GM03348 (cell line): ENCODE data around the gene IPO5.
A peak's percentile ranks its signal among the peaks of the same experiment; 100 is the strongest.
"Not testable (repeated sequence)": the region's sequence is repeated elsewhere in the genome, so short reads cannot be mapped to it uniquely, and the experiment has no call there.

ENCODE experiments used
- DNase-seq: peaks from one replicate; pipeline ENCODE4 v3.0.0; 2012; ENCODE audit warnings: low spot score

Gene IPO5

GRCh38 chr13:97949316-97949715 lies 4.2 kb upstream of the IPO5 start:
- DNase-seq = not testable (repeated sequence)

- no peak for DNase-seq
Measured at GRCh38 chr13:97951376-97951775, 2.1 kb upstream of the IPO5 start.

GRCh38 chr13:97952831-97953230 lies 644 bp upstream of the IPO5 start:
- DNase-seq = not testable (repeated sequence)

GRCh38 chr13:97961340-97961739 lies 7.9 kb downstream of the IPO5 start:
- no peak for DNase-seq

- no peak for DNase-seq
Measured at GRCh38 chr13:97962887-97963286, 9.4 kb downstream of the IPO5 start.

- no peak for DNase-seq
Measured at GRCh38 chr13:97967226-97967625, 13.8 kb downstream of the IPO5 start.

GRCh38 chr13:97967948-97968347 lies 14.5 kb downstream of the IPO5 start:
- DNase-seq = no peak

GRCh38 chr13:97971519-97971918 lies 18.0 kb downstream of the IPO5 start:
- no peak for DNase-seq

- peak; percentile 21 for DNase-seq
Measured at GRCh38 chr13:97974773-97975172, 21.3 kb downstream of the IPO5 start.

- DNase-seq = no peak
Measured at GRCh38 chr13:97975280-97975847, 21.9 kb downstream of the IPO5 start.

- DNase-seq = peak; percentile 99
Measured at GRCh38 chr13:97975848-97976609, 22.6 kb downstream of the IPO5 start.

- DNase-seq = peak; percentile 66
Measured at GRCh38 chr13:97976610-97977521, 23.4 kb downstream of the IPO5 start.

GRCh38 chr13:97977982-97978381 lies 24.5 kb downstream of the IPO5 start:
- no peak for DNase-seq

- DNase-seq = peak; percentile 43
Measured at GRCh38 chr13:97978651-97979050, 25.2 kb downstream of the IPO5 start.

GRCh38 chr13:97979051-97979450 lies 25.6 kb downstream of the IPO5 start:
- peak; percentile 42 for DNase-seq

- no peak for DNase-seq
Measured at GRCh38 chr13:97979556-97979955, 26.1 kb downstream of the IPO5 start.

- DNase-seq = peak; percentile 41
Measured at GRCh38 chr13:97982286-97982685, 28.8 kb downstream of the IPO5 start.

- no peak for DNase-seq
Measured at GRCh38 chr13:97986835-97987234, 33.4 kb downstream of the IPO5 start.

- no peak for DNase-seq
Measured at GRCh38 chr13:97999653-98000052, 46.2 kb downstream of the IPO5 start.

GRCh38 chr13:98004107-98004506 lies 50.6 kb downstream of the IPO5 start:
- DNase-seq = no peak

GRCh38 chr13:98004997-98005396 lies 51.5 kb downstream of the IPO5 start:
- DNase-seq = not testable (repeated sequence)

- no peak for DNase-seq
Measured at GRCh38 chr13:98007001-98007400, 53.5 kb downstream of the IPO5 start.

GRCh38 chr13:98013241-98013640 lies 59.8 kb downstream of the IPO5 start:
- DNase-seq = no peak
